AG09319 (cell line): ENCODE data around the gene FALEC.
A peak's percentile ranks its signal among the peaks of the same experiment; 100 is the strongest.
"Not testable (repeated sequence)": the region's sequence is repeated elsewhere in the genome, so short reads cannot be mapped to it uniquely, and the experiment has no call there.

ENCODE experiments used
- DNase-seq: peaks from one replicate; pipeline ENCODE4 v3.0.0-alpha.2; 2010; ENCODE audit warnings: low read depth; ENCODE audit errors: extremely low read depth
- TF ChIP-seq, protein P1 (sequence below): IDR thresholded peaks from 2 replicates; pipeline ENCODE4 v1.5.1; 2011; ENCODE audit warnings: low read depth, mild to moderate bottlenecking, inconsistent platforms, low read length, moderate library complexity

The FALEC gene

DNA sequence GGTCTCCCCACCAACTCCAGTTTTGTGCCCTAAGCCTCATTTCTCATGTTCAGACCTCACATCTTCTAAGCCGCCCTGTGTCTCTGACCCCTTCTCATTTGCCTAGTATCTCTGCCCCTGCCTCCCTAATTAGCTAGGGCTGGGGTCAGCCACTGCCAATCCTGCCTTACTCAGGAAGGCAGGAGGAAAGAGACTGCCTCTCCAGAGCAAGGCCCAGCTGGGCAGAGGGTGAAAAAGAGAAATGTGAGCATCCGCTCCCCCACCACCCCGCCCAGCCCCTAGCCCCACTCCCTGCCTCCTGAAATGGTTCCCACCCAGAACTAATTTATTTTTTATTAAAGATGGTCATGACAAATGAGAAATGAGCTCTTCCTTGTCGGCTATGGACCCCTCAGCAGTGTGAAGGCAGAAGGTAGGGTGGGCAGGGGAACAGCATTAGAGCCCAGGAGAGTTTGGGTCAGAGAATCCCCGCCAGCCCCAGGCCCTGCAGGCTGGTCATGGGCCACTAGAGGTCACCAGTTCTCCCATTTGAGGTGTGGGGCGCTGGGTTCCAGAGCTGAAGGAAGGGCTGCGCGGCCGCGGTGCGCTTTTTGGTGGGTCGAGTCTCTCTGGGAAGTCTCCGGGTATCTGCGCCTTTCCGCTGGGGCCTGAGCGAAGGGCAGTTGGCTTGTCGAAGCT lies 45.2 kb downstream of the FALEC start:
- TF ChIP-seq, protein P1, sequence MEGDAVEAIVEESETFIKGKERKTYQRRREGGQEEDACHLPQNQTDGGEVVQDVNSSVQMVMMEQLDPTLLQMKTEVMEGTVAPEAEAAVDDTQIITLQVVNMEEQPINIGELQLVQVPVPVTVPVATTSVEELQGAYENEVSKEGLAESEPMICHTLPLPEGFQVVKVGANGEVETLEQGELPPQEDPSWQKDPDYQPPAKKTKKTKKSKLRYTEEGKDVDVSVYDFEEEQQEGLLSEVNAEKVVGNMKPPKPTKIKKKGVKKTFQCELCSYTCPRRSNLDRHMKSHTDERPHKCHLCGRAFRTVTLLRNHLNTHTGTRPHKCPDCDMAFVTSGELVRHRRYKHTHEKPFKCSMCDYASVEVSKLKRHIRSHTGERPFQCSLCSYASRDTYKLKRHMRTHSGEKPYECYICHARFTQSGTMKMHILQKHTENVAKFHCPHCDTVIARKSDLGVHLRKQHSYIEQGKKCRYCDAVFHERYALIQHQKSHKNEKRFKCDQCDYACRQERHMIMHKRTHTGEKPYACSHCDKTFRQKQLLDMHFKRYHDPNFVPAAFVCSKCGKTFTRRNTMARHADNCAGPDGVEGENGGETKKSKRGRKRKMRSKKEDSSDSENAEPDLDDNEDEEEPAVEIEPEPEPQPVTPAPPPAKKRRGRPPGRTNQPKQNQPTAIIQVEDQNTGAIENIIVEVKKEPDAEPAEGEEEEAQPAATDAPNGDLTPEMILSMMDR, result peak; percentile 89
- no peak for DNase-seq

DNA sequence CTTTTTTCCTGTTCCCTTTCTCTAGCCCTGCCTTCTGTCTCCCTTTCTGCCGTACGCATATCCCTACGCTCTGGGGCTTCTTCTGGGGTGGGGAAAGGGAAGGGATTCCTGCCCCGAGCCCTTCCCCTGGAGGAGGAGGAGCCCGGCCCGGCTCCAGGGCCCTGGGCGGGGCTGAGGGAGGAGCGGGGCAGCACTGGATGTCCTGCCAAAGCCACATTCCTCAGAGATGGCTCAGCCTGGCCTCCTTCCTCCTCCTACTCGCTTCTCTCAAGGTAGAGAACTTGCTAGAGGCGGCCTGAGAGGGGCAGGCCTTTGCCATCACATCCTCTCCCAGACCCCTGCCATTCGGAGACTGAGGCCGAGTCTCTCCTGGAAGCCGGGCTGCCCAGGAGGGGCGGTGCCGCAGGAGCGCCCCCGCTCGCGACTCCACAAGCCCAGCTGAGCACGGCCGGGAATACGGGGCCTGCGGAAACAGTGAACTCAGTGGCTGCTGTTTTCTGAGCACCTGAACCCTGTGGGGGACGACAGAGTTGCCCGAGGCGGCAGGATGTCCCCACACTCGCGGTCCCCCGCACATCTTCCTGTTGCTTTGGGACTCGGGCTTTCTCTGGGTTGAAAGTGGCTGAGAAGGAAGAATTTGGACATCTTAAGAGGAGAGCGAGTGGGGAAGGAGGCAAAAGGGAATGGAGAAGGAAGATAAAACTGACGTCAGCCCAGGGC lies 45.9 kb downstream of the FALEC start:
- TF ChIP-seq, protein P1, result peak; percentile 10
- peak; percentile 98 for DNase-seq

DNA sequence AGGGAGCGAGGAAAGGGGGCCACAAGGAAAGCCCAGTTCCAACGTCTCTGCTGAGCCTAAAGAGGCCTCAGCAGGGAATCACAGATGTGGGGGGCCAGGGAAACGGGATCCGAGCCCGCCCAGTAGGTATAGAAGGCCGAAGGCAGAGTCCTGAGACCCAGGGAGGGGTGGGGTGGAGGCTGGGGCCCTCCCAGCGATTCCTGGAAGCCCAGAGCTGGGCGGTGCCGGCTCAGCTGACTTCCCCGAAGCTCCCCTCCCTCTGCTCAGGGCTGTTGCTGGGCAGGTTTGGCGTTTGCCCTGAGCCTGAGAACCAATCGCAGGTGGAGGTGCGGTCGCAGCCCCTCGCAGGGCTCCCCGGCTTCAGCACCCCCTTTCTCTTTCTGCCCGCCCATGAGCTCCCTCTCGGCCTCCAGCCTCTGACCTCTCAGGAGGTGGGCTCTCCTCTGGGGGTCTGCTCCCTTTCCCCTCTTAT lies 46.5 kb downstream of the FALEC start:
- TF ChIP-seq, protein P1, result no peak
- DNase-seq, result peak; percentile 90

DNA sequence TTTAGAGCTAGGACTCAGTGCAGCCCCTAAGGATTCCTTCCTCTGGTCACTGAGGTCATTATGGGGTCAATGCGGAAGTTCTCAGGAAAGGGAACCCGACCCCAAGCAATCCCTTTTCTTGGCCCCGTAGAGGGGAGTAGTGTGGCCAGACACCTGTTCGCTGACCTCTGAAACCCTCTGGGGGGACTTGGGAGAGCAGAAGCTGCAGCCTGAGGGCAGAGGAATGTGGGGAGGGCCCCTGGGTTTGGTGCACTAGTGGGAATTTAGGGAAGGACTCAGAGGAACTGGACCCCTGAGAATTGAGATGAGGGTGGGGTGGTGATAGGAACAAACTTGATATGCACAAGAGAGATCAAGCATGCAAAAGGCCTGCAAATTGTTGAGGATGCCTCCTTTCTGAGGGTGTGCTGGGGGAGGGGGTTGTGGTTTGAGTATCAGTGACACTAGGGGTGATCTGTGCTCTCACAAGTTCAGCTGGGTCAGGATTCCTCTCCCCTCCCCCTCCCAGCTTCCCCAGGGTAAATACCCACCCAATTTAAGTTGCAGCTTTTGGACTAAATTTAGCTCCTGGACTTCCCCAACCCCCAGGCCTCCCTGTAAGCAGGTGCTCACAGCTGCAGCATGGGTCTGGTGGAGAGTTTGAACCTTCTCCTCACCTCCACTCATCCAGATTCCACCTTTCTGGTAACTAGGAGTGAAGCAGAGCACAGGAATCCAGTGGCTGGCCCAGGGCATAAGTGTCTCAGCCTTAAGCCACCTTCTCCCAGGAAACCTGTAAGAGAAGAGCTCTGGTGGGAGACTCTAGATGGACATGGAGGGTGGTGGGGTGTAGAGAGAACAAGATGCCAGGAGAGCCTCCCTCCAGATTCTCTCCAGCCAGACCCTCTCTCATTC lies 47.1 kb downstream of the FALEC start:
- no peak for DNase-seq
- TF ChIP-seq, protein P1, result no peak

DNA sequence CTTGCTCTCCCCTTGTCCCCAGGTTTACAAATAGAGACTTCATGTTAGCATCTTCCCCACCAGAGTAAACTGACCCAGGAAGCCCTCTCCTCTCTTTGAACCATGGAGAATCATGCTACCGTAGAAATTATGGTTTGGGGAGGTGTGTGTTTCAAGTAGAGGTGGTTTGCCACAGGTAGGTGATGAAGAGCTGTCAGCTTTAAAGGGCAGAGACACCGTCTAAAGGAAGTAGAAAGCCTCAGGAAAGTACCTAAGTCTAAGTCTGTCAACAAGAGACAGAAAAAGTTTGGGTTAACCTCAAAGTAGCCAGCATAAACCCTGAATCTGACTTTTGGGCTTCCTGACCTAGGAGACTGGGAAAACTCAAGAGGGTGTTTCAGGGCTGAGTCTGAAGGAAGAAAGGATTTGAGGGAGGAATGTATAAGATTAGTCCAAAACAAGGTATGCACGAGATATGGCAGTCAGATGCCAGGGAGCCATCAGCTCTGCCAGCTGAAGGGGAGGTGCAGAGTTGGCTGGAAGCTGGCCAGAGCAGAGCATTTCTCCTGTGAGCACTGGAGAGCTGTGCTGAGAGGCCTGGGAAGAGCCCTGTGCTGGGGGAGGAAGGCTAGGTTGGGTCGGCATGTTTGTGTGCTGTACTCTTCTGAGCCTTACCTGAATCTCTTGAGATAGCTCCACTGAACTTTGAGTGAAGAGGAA lies 47.9 kb downstream of the FALEC start:
- TF ChIP-seq, protein P1, result no peak

DNA sequence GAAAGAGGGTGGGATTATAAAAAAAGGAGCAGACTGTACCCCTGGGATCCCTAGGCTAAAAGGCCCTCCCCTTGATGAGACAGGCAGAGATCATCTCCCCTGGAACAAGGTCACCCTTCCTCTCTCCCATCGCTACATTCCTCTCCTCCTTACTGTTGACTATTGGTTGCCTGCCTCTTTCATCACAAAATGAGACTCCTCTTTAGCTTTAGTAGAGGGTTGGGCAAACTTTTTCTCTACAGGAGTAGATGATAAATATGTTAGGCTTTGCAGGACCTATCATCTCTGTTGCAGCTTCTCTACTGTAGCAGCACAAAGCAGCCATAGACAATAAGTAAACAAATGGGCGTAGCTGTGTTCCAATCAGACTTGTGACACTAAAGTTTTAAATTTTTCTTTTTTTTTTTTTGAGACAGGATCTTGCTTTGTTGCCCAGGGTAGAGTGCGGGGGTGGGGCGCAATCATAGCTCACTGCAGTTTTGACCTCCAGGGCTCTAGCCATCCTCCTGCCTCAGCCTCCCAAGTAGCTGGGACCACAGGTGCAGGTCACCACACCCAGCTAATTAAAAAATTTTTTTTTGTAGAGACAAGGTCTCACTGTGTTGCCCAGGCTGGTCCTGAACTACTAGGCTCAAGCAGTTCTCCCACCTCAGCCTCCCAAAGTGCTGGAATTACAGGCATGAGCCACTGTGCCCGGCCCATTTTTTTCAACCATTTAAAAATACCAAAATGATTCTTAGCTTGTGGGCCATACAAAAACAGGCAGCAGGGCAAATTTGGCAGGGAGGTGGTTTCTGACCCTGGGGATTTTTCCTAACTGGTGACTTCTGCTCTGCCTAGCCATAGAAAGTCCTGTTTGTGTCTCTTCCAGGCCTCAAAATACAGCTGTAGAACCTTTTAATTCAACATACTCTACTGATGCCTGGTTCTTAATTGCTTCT lies 48.8 kb downstream of the FALEC start:
- no peak for DNase-seq
- TF ChIP-seq, protein P1, result no peak

More for the DNA sequence above, 47.9 kb downstream of the FALEC start:
- no peak for DNase-seq

DNA sequence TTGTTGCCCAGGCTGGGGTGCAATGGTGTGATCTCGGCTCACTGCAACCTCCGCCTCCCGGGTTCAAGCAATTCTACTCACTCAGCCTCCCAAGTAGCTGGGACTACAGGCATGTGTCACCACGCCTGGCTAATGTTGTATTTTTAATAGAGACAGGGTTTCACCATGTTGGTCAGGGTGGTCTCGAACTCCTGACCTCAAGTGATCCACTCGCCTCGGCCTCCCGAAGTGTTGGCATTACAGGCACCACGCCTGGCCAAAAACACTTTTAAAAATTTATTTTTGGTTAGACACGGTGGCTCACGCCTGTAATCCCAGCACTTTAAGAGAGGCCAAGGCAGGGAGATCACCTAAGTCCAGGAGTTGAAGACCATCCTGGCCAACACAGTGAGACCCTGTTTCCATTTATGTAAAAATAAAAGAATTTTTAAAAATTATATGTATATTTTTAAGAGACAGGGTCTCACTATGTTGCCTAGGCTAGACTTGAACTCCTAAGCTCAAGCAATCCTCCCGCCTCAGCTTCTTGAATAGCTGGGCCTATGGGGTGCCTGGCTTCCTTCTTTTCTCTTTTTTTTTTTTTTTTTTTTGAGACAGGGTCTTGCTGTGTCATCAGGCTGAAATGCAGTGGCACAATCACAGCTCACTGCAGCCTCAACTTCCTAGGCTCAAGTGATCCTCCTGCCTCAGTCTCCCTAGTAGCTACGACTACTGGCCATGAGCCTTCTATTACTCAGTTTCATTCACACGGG lies 49.9 kb downstream of the FALEC start:
- not testable (repeated sequence) for DNase-seq
